BJ (cell line): ENCODE results near the gene WNT3. TPM values are rescaled to one million over a fixed set of nuclear protein-coding genes. Genes with fewer than 3 reads are reported as not detected.
"Not testable (repeated sequence)": the region's sequence is repeated elsewhere in the genome, so short reads cannot be mapped to it uniquely, and the experiment has no call there.

ENCODE experiments used
- CTCF ChIA-PET: fragments of 350-600 bp; formaldehyde crosslinking; extraction: SDS; loops from one replicate; lab custom pipeline; 2021; ENCODE audit warnings: antibody characterized with exemption, inconsistent platforms; lab: Yijun Ruan, JAX
- POLR2A ChIA-PET: fragments of 300-600 bp; sonication (Branson Sonifier 250); formaldehyde crosslinking; extraction: SDS; loops from one replicate; lab custom pipeline; 2021; ENCODE audit warnings: antibody characterized with exemption; lab: Charles Lee
- DNase-seq: peaks from one replicate; pipeline ENCODE4 v3.0.0-alpha.2; 2011; ENCODE audit warnings: low read depth
- H3K27me3 ChIP-seq: 2 replicates; pipeline ENCODE4 v1.6.0; 2011; ENCODE audit warnings: low read length; ENCODE audit not compliant: control insufficient read depth, insufficient read depth
- H3K36me3 ChIP-seq: 2 replicates; pipeline ENCODE4 v1.5.1; 2011; ENCODE audit warnings: low read length; ENCODE audit not compliant: control insufficient read depth, insufficient read depth
- H3K4me3 ChIP-seq: 2 replicates; pipeline ENCODE4 v1.5.1; 2011; ENCODE audit warnings: low read depth, mild to moderate bottlenecking, control low read depth, low read length
- CTCF ChIP-seq: IDR thresholded peaks from 2 replicates; pipeline ENCODE4 v1.5.1; 2011; ENCODE audit warnings: low read depth, mild to moderate bottlenecking, control low read depth, inconsistent platforms, low read length, moderate library complexity; ENCODE audit not compliant: insufficient read depth
- polyA plus RNA-seq: library from polyadenylated mRNA; depleted of rRNA; stranded (reverse); fragments of >200 nt; gene quantifications from 2 replicates; pipeline ENCODE4 v1.2.3, GENCODE V29; 2011

The WNT3 gene
- polyA plus RNA-seq, 1 experiment = 2.8 TPM

- CTCF ChIA-PET = interaction anchor here (1.0 to 2.2 kb wide), 6 partner anchors 15 to 78 kb away, joined by 3 to 6 read pairs (median 4); no protein-coding TSS in a partner anchor
These were observed 54.3 kb downstream of the WNT3 start for GRCh38 chr17:46764000-46764708.

GRCh38 chr17:46763416-46763815 lies 55.1 kb downstream of the WNT3 start:
- Histone ChIP-seq H3K27me3 (no peaks in the 10 kb centered on the region), H3K4me3 (no peak overlapping the region), H3K36me3 (peaks cover 1% of the 10 kb centered on the region; the same call in 1 of the 2 replicates)
- TF ChIP-seq CTCF = no peak
- CTCF ChIA-PET = interaction anchor here (1.0 to 2.2 kb wide), 5 partner anchors 14 to 72 kb away, joined by 3 to 6 read pairs (median 4); no protein-coding TSS in a partner anchor
- DNase-seq = no peak
- POLR2A ChIA-PET = no interaction called here

More at GRCh38 chr17:46764000-46764708, 54.3 kb downstream of the WNT3 start:
- Histone ChIP-seq H3K27me3 (no peaks in the 10 kb centered on the region), H3K4me3 (no peak overlapping the region), H3K36me3 (peaks cover 2% of the 10 kb centered on the region; the same call in 1 of the 2 replicates)
- POLR2A ChIA-PET = no interaction called here
- no peak for TF ChIP-seq CTCF
- no peak for DNase-seq

GRCh38 chr17:46759141-46759540 lies 59.4 kb downstream of the WNT3 start:
- Histone ChIP-seq H3K4me3 (no peak overlapping the region), H3K36me3 (peaks cover 7% of the 10 kb centered on the region), H3K27me3 (no peaks in the 10 kb centered on the region)
- ChIA-PET CTCF (interaction anchor here (1.4 to 1.7 kb wide), 2 partner anchors 9 kb away, joined by 3 to 4 read pairs; no protein-coding TSS in a partner anchor), POLR2A (interaction anchor here (0.6 kb wide), 1 partner anchor 28 kb away, joined by 3 read pairs; no protein-coding TSS in a partner anchor)
- TF ChIP-seq CTCF = no peak
- no peak for DNase-seq

- ChIA-PET POLR2A (interaction anchor here (0.6 kb wide), 1 partner anchor 27 kb away, joined by 3 read pairs; no protein-coding TSS in a partner anchor), CTCF (interaction anchor here (1.2 to 1.7 kb wide), 3 partner anchors 9 to 181 kb away, joined by 3 to 4 read pairs (median 4); no protein-coding TSS in a partner anchor)
- Histone ChIP-seq H3K27me3 (no peaks in the 10 kb centered on the region), H3K36me3 (peaks cover 7% of the 10 kb centered on the region), H3K4me3 (no peak overlapping the region)
- DNase-seq = no peak
- no peak for TF ChIP-seq CTCF
These were observed 59.9 kb downstream of the WNT3 start for GRCh38 chr17:46758614-46759013.

- H3K4me3 ChIP-seq, DNase-seq, H3K36me3 ChIP-seq, H3K27me3 ChIP-seq, POLR2A ChIA-PET: not testable (repeated sequence)
- CTCF ChIA-PET = interaction anchor here (1.2 to 1.7 kb wide), 2 partner anchors 8 to 182 kb away, joined by 4 read pairs; no protein-coding TSS in a partner anchor
These were observed 60.9 kb downstream of the WNT3 start for GRCh38 chr17:46757588-46757987.
